HPDE6-E6E7 (cell line): ENCODE data around the gene PRM1.
A peak's percentile ranks its signal among the peaks of the same experiment; 100 is the strongest.

Experiments used
- DNase-seq: peaks from one replicate; pipeline ENCODE4 v3.0.0; 2011; ENCODE audit warnings: missing footprints; ENCODE audit errors: extremely low spot score

PRM1 gene

GRCh38 chr16:11273721-11274324, 7.3 kb downstream of the PRM1 start:
- DNase-seq: no peak

- DNase-seq: no peak
Observed at GRCh38 chr16:11272921-11273720, 8.0 kb downstream of the PRM1 start, which contains the start of gene PRM3. TSS of gene PRM3 (minus strand) at chr16:11273629. CDS start at chr16:11273595, 34 bp downstream.

GRCh38 chr16:11272484-11272883, 8.6 kb downstream of the PRM1 start:
- no peak for DNase-seq

GRCh38 chr16:11271610-11272009, 9.5 kb downstream of the PRM1 start:
- DNase-seq: no peak

GRCh38 chr16:11270602-11271162, 10.4 kb downstream of the PRM1 start:
- DNase-seq: no peak

GRCh38 chr16:11268921-11269375, 12.2 kb downstream of the PRM1 start, which contains the start of gene TNP2:
TSS of gene TNP2 (minus strand) at chr16:11269325. CDS start at chr16:11269262, 63 bp downstream.
- DNase-seq: no peak

- DNase-seq: no peak
Observed at GRCh38 chr16:11265124-11265523, 16.0 kb downstream of the PRM1 start.

- DNase-seq: no peak
Observed at GRCh38 chr16:11264155-11264832, 16.8 kb downstream of the PRM1 start.

- no peak for DNase-seq
Observed at GRCh38 chr16:11263737-11264136, 17.4 kb downstream of the PRM1 start.

GRCh38 chr16:11262915-11263314, 18.2 kb downstream of the PRM1 start:
- DNase-seq: no peak

GRCh38 chr16:11260596-11260966, 20.5 kb downstream of the PRM1 start:
- DNase-seq: no peak

- no peak for DNase-seq
Observed at GRCh38 chr16:11259655-11260595, 21.2 kb downstream of the PRM1 start.

GRCh38 chr16:11258553-11259492, 22.3 kb downstream of the PRM1 start:
- no peak for DNase-seq

- peak; percentile 84 for DNase-seq
Observed at GRCh38 chr16:11257131-11257938, 23.8 kb downstream of the PRM1 start.

GRCh38 chr16:11256661-11257130, 24.4 kb downstream of the PRM1 start:
- no peak for DNase-seq

GRCh38 chr16:11255737-11256660, 25.1 kb downstream of the PRM1 start, which contains the start of gene SOCS1:
TSS of gene SOCS1 (minus strand) at chr16:11256204. CDS start at chr16:11255478, 726 bp downstream.
- peak; percentile 74 for DNase-seq

- no peak for DNase-seq
Observed at GRCh38 chr16:11254913-11255736, 26.0 kb downstream of the PRM1 start.
